Measurements from ENCODE around the gene NAALADL2. TPM values are rescaled to one million over a fixed set of nuclear protein-coding genes. Genes with fewer than 3 reads are reported as not detected.
"Not testable (repeated sequence)": the region's sequence is repeated elsewhere in the genome, so short reads cannot be mapped to it uniquely, and the experiment has no call there.

The NAALADL2 gene
- total and polyA plus RNA-seq, 2 experiments from 2014 or later: 3.4 to 15.3 TPM

DNA sequence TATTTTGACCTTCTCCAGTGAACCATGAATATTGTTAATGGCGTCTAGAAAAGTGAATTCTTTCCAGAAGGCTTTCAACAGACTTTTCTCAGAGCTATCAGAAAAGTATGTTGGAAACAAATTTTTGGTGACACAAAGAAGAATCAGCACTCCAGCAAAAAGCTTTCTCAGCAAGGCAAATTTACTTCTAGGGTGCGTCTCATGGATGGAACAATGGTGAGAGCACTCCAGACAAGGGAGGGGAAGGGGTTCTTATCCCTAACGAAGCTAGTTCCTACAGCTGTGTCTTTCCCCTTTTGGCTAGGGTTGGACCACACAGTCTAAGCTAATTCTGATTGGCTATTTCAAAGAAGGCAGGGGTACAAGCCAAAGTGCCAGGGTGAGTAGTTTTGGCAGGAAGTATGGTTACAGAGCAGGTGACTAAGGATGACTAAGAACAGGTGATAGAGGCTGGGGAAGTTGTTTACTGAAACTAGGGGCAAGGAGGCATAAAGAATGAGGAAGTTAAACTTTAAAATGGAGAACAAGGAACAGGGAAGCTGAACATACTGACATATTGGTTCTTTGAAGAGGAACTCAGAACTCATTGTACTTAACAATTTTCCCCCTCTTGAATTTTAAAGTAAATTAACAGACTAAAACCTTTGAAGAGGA, 959.8 kb downstream of the NAALADL2 start:
- H3K27me3 ChIP-seq: no peaks in the 10 kb centered on the region
- no peaks in the 10 kb centered on the region for H3K9me2 ChIP-seq (replicated peaks; ENCODE audit: insufficient read depth)
- H3K36me3 ChIP-seq (replicated peaks; ENCODE audit: insufficient read depth, low read depth): no peaks in the 10 kb centered on the region
- TF ChIP-seq CTCF (IDR thresholded peaks at IDR 0.05; ENCODE audit: poor library complexity) (no peak), EZH2 (IDR thresholded peaks at IDR 0.05; ENCODE audit: borderline replicate concordance) (no peak), EZH2phosphoT487 (IDR thresholded peaks at IDR 0.05; ENCODE audit: low read depth, severe bottlenecking, unreplicated experiment) (no peak)
- H3K4me3 ChIP-seq: no peak overlapping the region
- no peaks in the 10 kb centered on the region for H3K9me3 ChIP-seq (ENCODE audit: low read depth)
- H4K20me1 ChIP-seq (ENCODE audit: insufficient read depth, poor library complexity, severe bottlenecking): no peaks in the 10 kb centered on the region
- DNase-seq (ENCODE audit: low spot score): no peak
- no peak overlapping the region for H3K4me2 ChIP-seq
- H3K27ac ChIP-seq: peak overlapping the region; percentile 55
- no peak overlapping the region for H2AFZ ChIP-seq
- H3K4me1 ChIP-seq (ENCODE audit: insufficient read depth): no peaks in the 10 kb centered on the region
- no peaks in the 10 kb centered on the region for H3K79me2 ChIP-seq
- 90% methylated on average over 3 of the region's 3 CpGs for WGBS (ENCODE audit: low lambda C conversion rate, missing lambda C conversion rate)

DNA sequence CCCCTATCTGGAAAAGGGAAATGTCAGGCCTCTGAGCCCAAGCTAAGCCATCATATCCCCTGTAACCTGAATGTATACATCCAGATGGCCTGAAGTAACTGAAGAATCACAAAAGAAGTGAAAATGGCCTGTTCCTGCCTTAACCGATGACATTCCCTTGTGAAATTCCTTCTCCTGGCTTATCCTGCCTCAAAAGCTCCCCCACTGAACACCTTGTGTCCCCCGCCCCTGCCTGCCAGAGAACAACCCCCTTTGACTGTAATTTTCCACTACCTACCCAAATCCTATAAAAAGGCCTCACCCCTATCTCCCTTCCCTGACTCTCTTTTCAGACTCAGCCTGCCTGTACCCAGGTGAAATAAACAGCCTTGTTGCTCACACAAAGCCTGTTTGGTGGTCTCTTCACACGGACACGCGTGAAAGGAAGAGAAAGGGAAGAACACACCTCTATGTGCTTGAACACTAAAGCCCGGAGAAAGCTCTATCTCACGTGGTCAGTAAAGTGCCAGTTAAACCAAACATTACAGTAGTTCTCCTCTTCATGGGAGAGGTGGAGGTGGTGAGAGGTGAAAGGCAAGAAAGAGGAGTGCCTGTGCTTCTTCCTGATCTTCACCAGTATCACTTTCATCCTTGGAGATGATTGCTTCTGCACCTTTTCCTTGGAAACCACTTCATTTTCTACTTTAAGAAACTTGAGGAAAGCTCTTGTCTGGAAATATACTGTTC, 963.8 kb downstream of the NAALADL2 start:
- H3K27ac ChIP-seq; H3K79me2 ChIP-seq; H3K9me3 ChIP-seq (ENCODE audit: low read depth); H3K36me3 ChIP-seq (replicated peaks; ENCODE audit: insufficient read depth, low read depth); DNase-seq (ENCODE audit: low spot score); H2AFZ ChIP-seq; H3K4me1 ChIP-seq (ENCODE audit: insufficient read depth); H3K27me3 ChIP-seq; H3K4me3 ChIP-seq; H3K9me2 ChIP-seq (replicated peaks; ENCODE audit: insufficient read depth); H3K4me2 ChIP-seq; H4K20me1 ChIP-seq (ENCODE audit: insufficient read depth, poor library complexity, severe bottlenecking): not testable (repeated sequence)
- whole genome bisulfite sequencing (ENCODE audit: low lambda C conversion rate, missing lambda C conversion rate): 85% methylated on average over 7 of the region's 7 CpGs

DNA sequence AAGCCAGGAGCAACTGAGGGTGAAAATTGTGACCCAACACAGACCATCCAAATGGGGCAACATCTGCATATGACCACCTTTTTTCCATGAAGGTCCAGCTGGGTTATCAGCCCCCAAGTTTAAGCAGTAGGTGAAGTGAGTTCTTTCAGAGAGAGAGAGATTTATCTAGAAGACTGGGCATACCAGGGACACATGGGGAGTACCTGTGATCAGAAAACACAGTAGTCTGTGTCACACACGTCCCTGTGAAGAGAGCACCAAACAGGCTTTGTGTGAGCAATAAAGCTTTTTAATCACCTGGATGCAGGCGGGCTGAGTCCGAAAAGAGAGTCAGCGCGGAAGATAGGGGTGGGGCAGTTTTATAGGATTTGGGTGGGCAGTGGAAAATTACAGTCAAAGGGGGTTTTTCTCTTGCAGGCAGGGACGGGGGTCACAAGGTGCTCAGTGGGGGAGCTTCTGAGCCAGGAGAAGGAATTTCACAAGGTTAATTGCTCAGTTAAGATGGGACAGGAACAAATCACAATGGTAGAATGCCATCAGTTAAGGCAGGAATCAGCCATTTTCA, 966.0 kb downstream of the NAALADL2 start:
- H3K4me3 ChIP-seq; H4K20me1 ChIP-seq (ENCODE audit: insufficient read depth, poor library complexity, severe bottlenecking); H3K36me3 ChIP-seq (replicated peaks; ENCODE audit: insufficient read depth, low read depth); H3K27ac ChIP-seq; H3K79me2 ChIP-seq; H3K4me1 ChIP-seq (ENCODE audit: insufficient read depth); H3K4me2 ChIP-seq; H3K27me3 ChIP-seq; H3K9me3 ChIP-seq (ENCODE audit: low read depth); H3K9me2 ChIP-seq (replicated peaks; ENCODE audit: insufficient read depth); DNase-seq (ENCODE audit: low spot score); H2AFZ ChIP-seq: not testable (repeated sequence)
- 88% methylated on average over 6 of the region's 6 CpGs for WGBS (ENCODE audit: low lambda C conversion rate, missing lambda C conversion rate)

GRCh38 chr3:175826759-175827158, 967.6 kb downstream of the NAALADL2 start:
- TF ChIP-seq EZH2 (IDR thresholded peaks at IDR 0.05; ENCODE audit: borderline replicate concordance) (no peak), EZH2phosphoT487 (IDR thresholded peaks at IDR 0.05; ENCODE audit: low read depth, severe bottlenecking, unreplicated experiment) (no peak), CTCF (IDR thresholded peaks at IDR 0.05; ENCODE audit: poor library complexity) (no peak)

GRCh38 chr3:175829809-175830208, 970.7 kb downstream of the NAALADL2 start:
- H3K27ac ChIP-seq; H3K36me3 ChIP-seq (replicated peaks; ENCODE audit: insufficient read depth, low read depth); H3K4me1 ChIP-seq (ENCODE audit: insufficient read depth); H2AFZ ChIP-seq; H3K9me2 ChIP-seq (replicated peaks; ENCODE audit: insufficient read depth); H4K20me1 ChIP-seq (ENCODE audit: insufficient read depth, poor library complexity, severe bottlenecking); H3K4me3 ChIP-seq; H3K4me2 ChIP-seq; H3K79me2 ChIP-seq; H3K9me3 ChIP-seq (ENCODE audit: low read depth); H3K27me3 ChIP-seq; DNase-seq (ENCODE audit: low spot score): not testable (repeated sequence)
- 91% methylated on average over 8 of the region's 8 CpGs for WGBS (ENCODE audit: low lambda C conversion rate, missing lambda C conversion rate)

More at GRCh38 chr3:175826759-175827158, 967.6 kb downstream of the NAALADL2 start:
- Histone ChIP-seq H3K4me2 (no peak overlapping the region), H4K20me1 (ENCODE audit: insufficient read depth, poor library complexity, severe bottlenecking) (no peaks in the 10 kb centered on the region), H3K27ac (no peak overlapping the region), H3K4me1 (ENCODE audit: insufficient read depth) (no peaks in the 10 kb centered on the region), H3K9me3 (ENCODE audit: low read depth) (no peaks in the 10 kb centered on the region), H3K36me3 (replicated peaks; ENCODE audit: insufficient read depth, low read depth) (no peaks in the 10 kb centered on the region), H3K27me3 (no peaks in the 10 kb centered on the region), H3K4me3 (no peak overlapping the region), H2AFZ (no peak overlapping the region), H3K9me2 (replicated peaks; ENCODE audit: insufficient read depth) (no peaks in the 10 kb centered on the region), H3K79me2 (no peaks in the 10 kb centered on the region)
- DNase-seq (ENCODE audit: low spot score): no peak
- WGBS (ENCODE audit: low lambda C conversion rate, missing lambda C conversion rate): 100% methylated on average over 2 of the region's 2 CpGs

DNA sequence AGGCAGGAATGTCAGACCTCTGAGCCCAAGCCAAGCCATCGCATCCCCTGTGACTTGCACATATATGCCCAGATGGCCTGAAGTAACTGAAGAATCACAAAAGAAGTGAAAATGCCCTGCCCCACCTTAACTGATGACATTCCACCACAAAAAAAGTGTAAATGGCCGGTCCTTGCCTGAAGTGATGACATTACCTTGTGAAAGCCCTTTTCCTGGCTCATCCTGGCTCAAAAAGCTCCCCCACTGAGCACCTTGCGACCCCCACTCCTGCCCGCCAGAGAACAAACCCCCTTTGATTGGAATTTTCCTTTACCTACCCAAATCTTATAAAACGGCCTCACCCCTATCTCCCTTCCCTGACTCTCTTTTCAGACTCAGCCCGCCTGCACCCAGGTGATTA, 976.6 kb downstream of the NAALADL2 start:
- H3K4me1 ChIP-seq (ENCODE audit: insufficient read depth); H3K36me3 ChIP-seq (replicated peaks; ENCODE audit: insufficient read depth, low read depth); H3K9me3 ChIP-seq (ENCODE audit: low read depth); H3K4me2 ChIP-seq; H2AFZ ChIP-seq; DNase-seq (ENCODE audit: low spot score); H3K27me3 ChIP-seq; H3K27ac ChIP-seq; H3K4me3 ChIP-seq; H3K79me2 ChIP-seq; H3K9me2 ChIP-seq (replicated peaks; ENCODE audit: insufficient read depth); H4K20me1 ChIP-seq (ENCODE audit: insufficient read depth, poor library complexity, severe bottlenecking): not testable (repeated sequence)
- 73% methylated on average over 6 of the region's 6 CpGs for WGBS (ENCODE audit: low lambda C conversion rate, missing lambda C conversion rate)

Data from hepatocyte (in vitro differentiated cells).